Measurements from ENCODE around the gene SPAG5.

- TF ChIP-seq CTCF (IDR thresholded peaks at IDR 0.05; ENCODE audit: low read length): no peak
- TF ChIP-seq EZH2phosphoT487 (IDR thresholded peaks at IDR 0.05; ENCODE audit: low read length): no peak
Measured at GRCh38 chr17:28584434-28584833, 14.4 kb downstream of the SPAG5 start.
